Left ventricle myocardium inferior (tissue), 1 donor: Measurements from ENCODE around the gene PCSK9. TPM values are rescaled to one million over a fixed set of nuclear protein-coding genes. Genes with fewer than 3 reads are reported as not detected.

ENCODE experiments used
- DNase-seq: peaks from one replicate; pipeline ENCODE4 v3.0.0-alpha.2; 2020
- H3K27ac ChIP-seq: fragments of 200-600 bp; replicated peaks from 2 replicates; pipeline ENCODE4 v1.8.0; 2021
- H3K27me3 ChIP-seq: fragments of 200-600 bp; 2 replicates; pipeline ENCODE4 v1.8.0; 2021; ENCODE audit warnings: low read depth
- H3K36me3 ChIP-seq: fragments of 200-600 bp; 2 replicates; pipeline ENCODE4 v1.8.0; 2021
- H3K4me1 ChIP-seq: fragments of 200-600 bp; 2 replicates; pipeline ENCODE4 v1.8.0; 2021
- H3K4me3 ChIP-seq: fragments of 200-600 bp; 2 replicates; pipeline ENCODE4 v1.8.0; 2021; ENCODE audit warnings: mild to moderate bottlenecking, moderate library complexity
- H3K9me3 ChIP-seq: fragments of 200-600 bp; replicated peaks from 2 replicates; pipeline ENCODE4 v1.8.0; 2021
- intact Hi-C: fragments of 100-400 bp; cut with micrococcal nuclease; formaldehyde crosslinking; loops from one replicate; pipeline ENCODE4 v1.11.0; 2022
- total RNA-seq: library from RNA; stranded (reverse); fragmentation: NEBNext Ultra II Directional; extraction: Animal tissue kit (Norgen Biotek cat#: 25700); gene quantifications from one replicate; pipeline ENCODE4 v1.2.1, GENCODE V29; 2021
- TF ChIP-seq, protein P1 (sequence below): fragments of 200-600 bp; IDR thresholded peaks from 2 replicates; pipeline ENCODE4 v1.8.0; 2021; ENCODE audit warnings: antibody characterized with exemption, mild to moderate bottlenecking, borderline replicate concordance
- donor health status: DM: no; HTN: yes; CAD: no; lungs with severe emphysema.

The PCSK9 gene
- total RNA-seq, 1 donor from 2014 or later: not detected

DNA sequence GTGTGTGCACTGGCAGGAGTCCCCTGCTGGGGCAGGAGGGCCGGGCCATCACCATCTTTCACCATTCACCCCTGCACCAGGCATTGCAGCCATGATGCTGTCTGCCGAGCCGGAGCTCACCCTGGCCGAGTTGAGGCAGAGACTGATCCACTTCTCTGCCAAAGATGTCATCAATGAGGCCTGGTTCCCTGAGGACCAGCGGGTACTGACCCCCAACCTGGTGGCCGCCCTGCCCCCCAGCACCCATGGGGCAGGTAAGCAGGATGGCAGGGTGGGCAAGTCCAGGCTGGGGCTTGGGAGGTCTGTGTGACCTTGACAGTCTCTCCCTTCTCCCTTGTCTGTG is 18.6 kb downstream of the PCSK9 start:
- intact Hi-C loops: no loop called here
- no peak for DNase-seq
- Histone ChIP-seq H3K4me3 (no peak overlapping the region), H3K9me3 (no peaks in the 10 kb centered on the region), H3K27ac (no peak overlapping the region), H3K4me1 (peaks cover 8% of the 10 kb centered on the region), H3K27me3 (no peaks in the 10 kb centered on the region), H3K36me3 (no peaks in the 10 kb centered on the region)
- TF ChIP-seq, protein P1, sequence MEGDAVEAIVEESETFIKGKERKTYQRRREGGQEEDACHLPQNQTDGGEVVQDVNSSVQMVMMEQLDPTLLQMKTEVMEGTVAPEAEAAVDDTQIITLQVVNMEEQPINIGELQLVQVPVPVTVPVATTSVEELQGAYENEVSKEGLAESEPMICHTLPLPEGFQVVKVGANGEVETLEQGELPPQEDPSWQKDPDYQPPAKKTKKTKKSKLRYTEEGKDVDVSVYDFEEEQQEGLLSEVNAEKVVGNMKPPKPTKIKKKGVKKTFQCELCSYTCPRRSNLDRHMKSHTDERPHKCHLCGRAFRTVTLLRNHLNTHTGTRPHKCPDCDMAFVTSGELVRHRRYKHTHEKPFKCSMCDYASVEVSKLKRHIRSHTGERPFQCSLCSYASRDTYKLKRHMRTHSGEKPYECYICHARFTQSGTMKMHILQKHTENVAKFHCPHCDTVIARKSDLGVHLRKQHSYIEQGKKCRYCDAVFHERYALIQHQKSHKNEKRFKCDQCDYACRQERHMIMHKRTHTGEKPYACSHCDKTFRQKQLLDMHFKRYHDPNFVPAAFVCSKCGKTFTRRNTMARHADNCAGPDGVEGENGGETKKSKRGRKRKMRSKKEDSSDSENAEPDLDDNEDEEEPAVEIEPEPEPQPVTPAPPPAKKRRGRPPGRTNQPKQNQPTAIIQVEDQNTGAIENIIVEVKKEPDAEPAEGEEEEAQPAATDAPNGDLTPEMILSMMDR: no peak

DNA sequence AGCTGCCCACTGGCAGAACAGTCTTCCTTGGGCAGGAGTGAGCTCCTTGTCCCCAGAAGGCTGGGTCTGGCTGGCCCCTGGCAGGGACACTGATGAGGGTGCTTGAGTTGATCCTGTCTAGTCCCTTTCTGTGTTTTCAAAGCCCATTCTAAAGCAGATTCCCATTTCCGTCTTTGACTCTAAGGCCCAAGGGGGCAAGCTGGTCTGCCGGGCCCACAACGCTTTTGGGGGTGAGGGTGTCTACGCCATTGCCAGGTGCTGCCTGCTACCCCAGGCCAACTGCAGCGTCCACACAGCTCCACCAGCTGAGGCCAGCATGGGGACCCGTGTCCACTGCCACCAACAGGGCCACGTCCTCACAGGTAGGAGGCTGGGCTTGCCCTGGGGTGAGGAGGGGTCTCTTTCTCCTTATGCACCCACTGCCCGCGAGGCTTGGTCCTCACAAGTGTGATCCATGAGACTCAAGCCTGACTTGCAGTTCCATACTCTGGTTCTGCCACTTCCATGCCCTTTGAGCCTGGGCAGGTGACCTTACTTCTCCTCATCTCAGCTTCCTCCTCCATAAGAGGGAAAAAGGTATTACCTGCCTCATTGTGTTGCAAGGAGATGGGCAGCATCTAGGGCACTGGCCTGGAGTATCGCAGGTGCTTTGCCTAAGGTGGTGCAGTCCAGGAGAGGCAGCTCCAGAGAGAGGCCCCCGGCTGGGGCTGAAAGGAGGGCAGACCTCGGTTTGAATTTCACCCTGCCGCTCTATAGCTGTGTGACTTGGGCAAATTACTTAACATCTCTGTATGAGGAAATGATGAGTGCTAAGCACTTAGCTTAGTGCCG is 20.2 kb downstream of the PCSK9 start:
- Histone ChIP-seq H3K27ac (no peak overlapping the region), H3K27me3 (no peaks in the 10 kb centered on the region), H3K9me3 (no peaks in the 10 kb centered on the region), H3K4me3 (no peak overlapping the region), H3K36me3 (no peaks in the 10 kb centered on the region), H3K4me1 (peaks cover 10% of the 10 kb centered on the region)
- TF ChIP-seq, protein P1: no peak
- no peak for DNase-seq
- intact Hi-C loops: no loop called here

DNA sequence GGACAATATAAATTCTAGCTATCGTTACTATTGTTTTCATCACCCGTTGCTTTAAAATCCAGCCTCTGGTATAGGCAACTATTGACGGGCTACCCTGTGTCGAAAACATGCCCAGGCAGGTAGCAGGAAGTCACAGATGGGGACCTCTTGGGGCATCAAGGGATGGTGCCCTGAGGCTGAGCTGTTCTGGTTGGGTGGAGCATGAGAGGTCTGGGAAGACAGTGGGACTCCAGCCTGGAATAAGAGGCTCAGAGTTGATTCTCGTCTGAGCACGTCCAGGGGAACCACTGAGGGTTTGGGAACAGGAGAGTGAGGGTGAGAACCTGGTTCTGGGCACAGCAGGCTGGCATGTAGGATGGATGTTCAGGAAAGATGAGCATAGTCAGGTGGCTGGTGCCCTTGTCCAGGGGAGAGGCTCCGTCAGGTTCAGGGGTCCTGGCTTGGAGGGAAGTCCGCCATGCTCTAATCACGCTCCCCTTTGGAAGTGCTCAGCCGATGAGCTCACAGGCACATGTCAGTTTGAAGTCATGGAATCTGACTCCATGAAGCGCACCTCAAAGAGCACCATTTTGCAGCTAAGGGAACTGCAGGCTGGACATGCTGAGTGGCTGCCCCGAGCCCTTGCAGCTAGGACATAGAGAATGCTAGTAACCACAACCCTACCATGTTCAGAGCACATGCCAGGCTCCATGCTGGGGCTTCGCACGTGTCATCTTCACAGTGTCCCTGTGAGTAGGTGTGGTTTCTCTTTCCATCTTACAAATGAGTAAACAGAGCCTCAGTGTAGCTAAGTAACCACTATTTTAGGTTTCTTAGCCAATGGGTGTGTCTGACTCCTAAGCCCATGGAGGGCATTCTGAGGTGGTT is 21.0 kb downstream of the PCSK9 start:
- TF ChIP-seq, protein P1: no peak
- Histone ChIP-seq H3K27me3 (no peaks in the 10 kb centered on the region), H3K27ac (no peak overlapping the region), H3K36me3 (no peaks in the 10 kb centered on the region), H3K4me1 (peaks cover 19% of the 10 kb centered on the region), H3K4me3 (no peak overlapping the region), H3K9me3 (no peaks in the 10 kb centered on the region)
- DNase-seq: no peak
- intact Hi-C loops: no loop called here

DNA sequence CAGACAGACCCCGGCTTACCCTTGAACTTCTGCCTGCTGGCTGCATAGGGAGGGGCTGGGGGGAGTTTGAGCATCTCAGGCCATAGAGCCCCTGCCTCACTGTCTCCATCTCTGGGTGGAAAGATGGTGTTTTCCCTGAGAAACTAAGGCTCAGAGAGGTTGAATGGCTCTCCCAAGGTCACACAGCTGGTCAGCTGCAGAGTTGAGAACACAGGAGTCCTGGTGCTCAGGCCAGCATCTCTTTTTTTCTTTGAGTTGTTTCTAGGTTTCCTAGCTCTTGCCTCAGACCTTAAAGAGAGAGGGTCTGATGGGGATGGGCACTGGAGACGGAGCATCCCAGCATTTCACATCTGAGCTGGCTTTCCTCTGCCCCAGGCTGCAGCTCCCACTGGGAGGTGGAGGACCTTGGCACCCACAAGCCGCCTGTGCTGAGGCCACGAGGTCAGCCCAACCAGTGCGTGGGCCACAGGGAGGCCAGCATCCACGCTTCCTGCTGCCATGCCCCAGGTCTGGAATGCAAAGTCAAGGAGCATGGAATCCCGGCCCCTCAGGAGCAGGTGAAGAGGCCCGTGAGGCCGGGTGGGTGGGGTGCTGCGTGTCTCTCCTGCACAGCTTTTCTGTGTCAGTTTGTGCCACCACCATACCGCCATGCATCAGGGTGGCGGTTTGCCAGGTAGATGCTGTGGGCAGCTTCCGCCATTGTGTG is 21.8 kb downstream of the PCSK9 start:
- Histone ChIP-seq H3K9me3 (no peaks in the 10 kb centered on the region), H3K27ac (no peak overlapping the region), H3K4me3 (no peak overlapping the region), H3K36me3 (peaks cover 3% of the 10 kb centered on the region), H3K4me1 (peaks cover 27% of the 10 kb centered on the region), H3K27me3 (no peaks in the 10 kb centered on the region)
- TF ChIP-seq, protein P1: no peak
- DNase-seq: no peak
- intact Hi-C loops: no loop called here

DNA sequence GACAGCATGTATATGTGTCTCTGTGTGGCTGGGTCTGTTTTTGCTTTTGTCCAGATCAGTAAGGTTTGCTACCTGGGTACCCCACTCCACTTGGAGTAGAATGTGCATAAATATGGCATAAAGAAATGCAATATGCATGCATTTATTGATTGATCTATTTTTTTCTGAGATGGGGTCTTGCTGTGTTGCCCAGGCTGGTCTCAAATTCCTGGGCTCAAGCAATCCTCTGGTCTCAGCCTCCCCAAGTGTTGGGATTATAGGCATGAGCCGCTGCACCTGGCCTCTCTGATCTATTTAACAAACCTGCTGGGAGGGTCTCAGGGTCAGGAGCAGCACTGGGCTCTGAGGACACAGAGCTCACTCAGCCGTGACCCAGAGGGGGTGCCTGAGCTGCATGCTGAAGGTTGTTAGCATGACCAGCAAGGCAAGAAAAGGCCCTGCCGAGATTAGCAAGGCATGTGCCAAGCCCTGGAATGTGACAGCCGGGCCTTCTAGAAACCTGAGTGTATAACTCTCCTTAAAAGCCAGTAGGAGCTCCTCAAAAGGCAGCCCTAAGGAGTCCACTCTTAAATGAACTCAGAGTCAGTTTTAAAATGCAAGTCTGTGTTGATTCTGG is 22.5 kb downstream of the PCSK9 start:
- Histone ChIP-seq H3K9me3 (no peaks in the 10 kb centered on the region), H3K27ac (no peak overlapping the region), H3K4me3 (no peak overlapping the region), H3K36me3 (peaks cover 9% of the 10 kb centered on the region), H3K4me1 (peaks cover 33% of the 10 kb centered on the region), H3K27me3 (no peaks in the 10 kb centered on the region)
- TF ChIP-seq, protein P1: no peak
- intact Hi-C loops: no loop called here
- DNase-seq: no peak
